Measurements from ENCODE around the gene SRSF7.

DNA sequence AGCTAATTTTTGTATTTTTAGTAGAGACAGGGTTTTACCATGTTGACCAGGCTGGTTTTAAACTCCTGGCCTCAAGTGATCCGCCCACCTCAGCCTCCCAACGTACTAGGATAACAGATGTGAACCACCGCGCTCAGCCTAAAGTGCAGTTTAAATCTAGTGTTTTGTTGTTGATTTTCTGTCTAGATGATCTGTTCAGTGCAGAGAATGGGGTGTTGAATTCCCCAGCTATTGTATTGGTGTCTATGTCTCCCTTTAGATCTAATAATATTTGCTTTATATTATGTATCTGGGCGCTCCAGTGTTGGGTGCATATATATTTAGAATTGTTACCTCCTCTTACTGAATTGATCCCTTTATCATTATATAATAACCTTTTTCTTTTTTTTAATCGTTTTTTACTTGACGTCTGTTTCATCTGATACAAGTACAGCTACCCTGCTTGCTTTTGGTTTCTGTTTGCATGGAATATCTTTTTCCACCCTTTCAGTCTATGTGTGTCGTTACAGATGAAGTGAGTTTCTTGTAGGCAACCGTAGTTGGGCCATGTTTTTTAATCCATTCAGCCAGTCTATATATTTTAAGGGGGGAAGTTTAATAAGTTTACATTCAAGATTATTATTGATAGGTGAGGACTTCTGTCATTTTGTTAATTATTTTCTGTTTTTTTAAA is 50.9 kb downstream of the SRSF7 start:
- TF ChIP-seq, protein P1, sequence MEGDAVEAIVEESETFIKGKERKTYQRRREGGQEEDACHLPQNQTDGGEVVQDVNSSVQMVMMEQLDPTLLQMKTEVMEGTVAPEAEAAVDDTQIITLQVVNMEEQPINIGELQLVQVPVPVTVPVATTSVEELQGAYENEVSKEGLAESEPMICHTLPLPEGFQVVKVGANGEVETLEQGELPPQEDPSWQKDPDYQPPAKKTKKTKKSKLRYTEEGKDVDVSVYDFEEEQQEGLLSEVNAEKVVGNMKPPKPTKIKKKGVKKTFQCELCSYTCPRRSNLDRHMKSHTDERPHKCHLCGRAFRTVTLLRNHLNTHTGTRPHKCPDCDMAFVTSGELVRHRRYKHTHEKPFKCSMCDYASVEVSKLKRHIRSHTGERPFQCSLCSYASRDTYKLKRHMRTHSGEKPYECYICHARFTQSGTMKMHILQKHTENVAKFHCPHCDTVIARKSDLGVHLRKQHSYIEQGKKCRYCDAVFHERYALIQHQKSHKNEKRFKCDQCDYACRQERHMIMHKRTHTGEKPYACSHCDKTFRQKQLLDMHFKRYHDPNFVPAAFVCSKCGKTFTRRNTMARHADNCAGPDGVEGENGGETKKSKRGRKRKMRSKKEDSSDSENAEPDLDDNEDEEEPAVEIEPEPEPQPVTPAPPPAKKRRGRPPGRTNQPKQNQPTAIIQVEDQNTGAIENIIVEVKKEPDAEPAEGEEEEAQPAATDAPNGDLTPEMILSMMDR (optimal IDR thresholded peaks at IDR 0.05 in 1 of 3, IDR thresholded peaks at IDR 0.05 in 1 of 3, conservative IDR thresholded peaks at IDR 0.05 in 1 of 3; ENCODE audit: extremely low read depth in 1 of 3, insufficient read depth in 2 of 3, low read length in 3 of 3) = no peak
- no peak for TF ChIP-seq EZH2 (IDR thresholded peaks at IDR 0.05; ENCODE audit: low read length)

All from keratinocyte (primary cell).